Gastroesophageal sphincter (tissue), 3 donors: ENCODE results near the gene ZNF236.

ENCODE experiments used
- CTCF ChIP-seq, 4 experiments: fragments of 200-600 bp in 2 of 4; fragments of 450-650 bp in 2 of 4; sonication (generic) in 1 of 4; IDR thresholded peaks; one replicate each; pipeline ENCODE4 v1.5.1; 2017 to 2019; ENCODE audit warnings: antibody characterized with exemption in 4 of 4, mild to moderate bottlenecking in 2 of 4, moderate library complexity in 2 of 4
- EP300 ChIP-seq: sonication (generic); formaldehyde crosslinking; IDR thresholded peaks from one replicate; pipeline ENCODE4 v1.6.1; 2017; ENCODE audit warnings: antibody characterized with exemption, mild to moderate bottlenecking
- POLR2A ChIP-seq, 2 donors: fragments of 450-650 bp; IDR thresholded peaks; one replicate each; pipeline ENCODE4 v1.6.1; 2017; ENCODE audit warnings: antibody characterized with exemption in 2 of 2, mild to moderate bottlenecking in 2 of 2, moderate library complexity in 1 of 2
- POLR2AphosphoS5 ChIP-seq: sonication (generic); formaldehyde crosslinking; IDR thresholded peaks from one replicate; pipeline ENCODE4 v1.6.1; 2017; ENCODE audit warnings: antibody characterized with exemption

GRCh38 chr18:76824145-76824676 is 1.9 kb downstream of the ZNF236 start:
- TF ChIP-seq EP300 = no peak
- no peak for TF ChIP-seq CTCF (IDR thresholded peaks at IDR 0.05)
- no peak for TF ChIP-seq POLR2A (IDR thresholded peaks at IDR 0.05)
- TF ChIP-seq POLR2AphosphoS5 = no peak
